Measurements from ENCODE around the gene ARHGAP24.

GRCh38 chr4:85769009-85769408 lies 294.1 kb downstream of the ARHGAP24 start:
- TF ChIP-seq CTCF (conservative IDR thresholded peaks at IDR 0.05 in 1 of 2, IDR thresholded peaks at IDR 0.05 in 1 of 2; ENCODE audit: extremely low read depth in 1 of 2, insufficient read depth in 1 of 2, low read depth in 1 of 2, low read length in 2 of 2) (no peak), EZH2 (IDR thresholded peaks at IDR 0.05; ENCODE audit: borderline replicate concordance, low read length) (no peak)

Data from mammary epithelial cell (primary cell).